Panc1 (cell line): ENCODE results near the gene ADAM12. TPM values are rescaled to one million over a fixed set of nuclear protein-coding genes. Genes with fewer than 3 reads are reported as not detected.

ENCODE experiments used
- ATAC-seq: fragments of 200-7000 bp; cut with Tn5 transposase; 2 replicates; pipeline ENCODE4 v1.9.1; 2020; ENCODE audit warnings: mild to moderate bottlenecking, moderate library complexity
- BruUV-seq: library from RNA; stranded (reverse); fragments of 400-500 nt; replicated peaks from 2 replicates; lab custom pipeline; 2021; lab: Mats Ljungman, UMichigan
- CTCF ChIA-PET: fragments of 300-600 bp; sonication (Branson Sonifier 250); formaldehyde crosslinking; loops from one replicate; lab custom pipeline; 2022; ENCODE audit warnings: antibody characterized with exemption; lab: Charles Lee
- POLR2A ChIA-PET: fragments of 300-600 bp; sonication (Branson Sonifier 250); formaldehyde crosslinking; loops from one replicate; lab custom pipeline; 2022; ENCODE audit warnings: antibody characterized with exemption; lab: Charles Lee
- DNase-seq: peaks from one replicate; pipeline ENCODE4 v3.0.0-alpha.2; 2010; ENCODE audit warnings: low read depth, low spot score
- H3K27ac ChIP-seq: 2 replicates; pipeline ENCODE4 v1.5.1; 2011; ENCODE audit warnings: mild to moderate bottlenecking, low read length, inconsistent platforms
- H3K27me3 ChIP-seq: fragments of 200-500 bp; sonication (Bioruptor generic); 2 replicates; pipeline ENCODE4 v1.6.0; 2014; ENCODE audit warnings: low read length, inconsistent platforms; ENCODE audit not compliant: control insufficient read depth, insufficient read depth
- H3K36me3 ChIP-seq: fragments of 200-500 bp; sonication (Bioruptor generic); 2 replicates; pipeline ENCODE4 v1.5.1; 2014; ENCODE audit warnings: inconsistent platforms, mild to moderate bottlenecking, low read length, moderate library complexity; ENCODE audit not compliant: control insufficient read depth, insufficient read depth
- H3K4me1 ChIP-seq: 2 replicates; pipeline ENCODE4 v1.5.1; 2011; ENCODE audit warnings: inconsistent platforms, mild to moderate bottlenecking, low read length, moderate library complexity; ENCODE audit not compliant: control insufficient read depth, insufficient read depth
- H3K4me3 ChIP-seq, 2 experiments: 2 replicates each; pipeline ENCODE4 v1.5.1; 2011 to 2012; ENCODE audit warnings: low read depth in 2 of 2, low read length in 2 of 2, mild to moderate bottlenecking in 2 of 2, inconsistent platforms in 1 of 2, moderate library complexity in 1 of 2
- H3K9me3 ChIP-seq: fragments of 200-500 bp; sonication (Bioruptor generic); 2 replicates; pipeline ENCODE4 v1.5.1; 2014; ENCODE audit warnings: low read depth, mild to moderate bottlenecking, inconsistent platforms, low read length, moderate library complexity; ENCODE audit not compliant: control insufficient read depth, insufficient read depth
- CTCF ChIP-seq: fragments of 450-650 bp; IDR thresholded peaks from 2 replicates; pipeline ENCODE4 v1.5.1; 2017; ENCODE audit warnings: mild to moderate bottlenecking
- POLR2AphosphoS5 ChIP-seq: IDR thresholded peaks from 2 replicates; pipeline ENCODE4 v1.6.1; 2012; ENCODE audit warnings: mild to moderate bottlenecking, low read depth, low read length, moderate library complexity
- REST ChIP-seq, 2 experiments: IDR thresholded peaks; 2 replicates each; pipeline ENCODE4 v1.6.1; 2011 to 2012; ENCODE audit warnings: low read depth in 2 of 2, control low read depth in 1 of 2, low read length in 1 of 2, mild to moderate bottlenecking in 1 of 2, moderate library complexity in 1 of 2; ENCODE audit not compliant: insufficient read depth in 1 of 2
- SIN3A ChIP-seq: IDR thresholded peaks from 2 replicates; pipeline ENCODE4 v1.6.1; 2012; ENCODE audit warnings: low read depth, mild to moderate bottlenecking, low read length, moderate library complexity, borderline replicate concordance; ENCODE audit not compliant: insufficient read depth
- TCF7L2 ChIP-seq: IDR thresholded peaks from 2 replicates; pipeline ENCODE4 v1.6.1; 2011; ENCODE audit warnings: mild to moderate bottlenecking, low read depth, low read length, inconsistent platforms
- in situ Hi-C: cut with HindIII; loops from 2 replicates; pipeline ENCODE4 v1.10.0; 2016; ENCODE audit warnings: low sequenced_read_pairs, low pct_unique_long_range_greater_than_20kb
- intact Hi-C: fragments of 100-400 bp; cut with micrococcal nuclease; formaldehyde crosslinking; loops from one replicate; pipeline ENCODE4 v1.10.0; 2022; ENCODE audit not compliant: unreplicated experiment
- total RNA-seq: library from RNA; stranded (reverse); gene quantifications from one replicate; pipeline ENCODE4 v1.2.1, GENCODE V29; 2021; ENCODE audit not compliant: unreplicated experiment

ADAM12 gene
- total RNA-seq, 1 experiment from 2014 or later: 0.10 TPM

GRCh38 chr10:126222736-126223511 is 165.4 kb downstream of the ADAM12 start:
- no peaks in the 10 kb centered on the region for H3K27me3 ChIP-seq
- no peak overlapping the region for H3K27ac ChIP-seq
- DNase-seq (no peak), ATAC-seq (no peak)
- no peaks in the 10 kb centered on the region for H3K4me1 ChIP-seq
- POLR2A ChIA-PET: no interaction called here
- CTCF ChIA-PET: no interaction called here
- no TSS peak for BruUV-seq
- H3K9me3 ChIP-seq: no peaks in the 10 kb centered on the region
- intact Hi-C loops: no loop called here
- in situ Hi-C loops: no loop called here
- H3K36me3 ChIP-seq: no peaks in the 10 kb centered on the region
- TF ChIP-seq POLR2AphosphoS5: no peak
- TF ChIP-seq CTCF: no peak
- TF ChIP-seq TCF7L2: no peak
- TF ChIP-seq SIN3A: no peak
- no peak for TF ChIP-seq REST (IDR thresholded peaks at IDR 0.05; ENCODE audit: insufficient read depth in 1 of 2, low read depth in 2 of 2, low read length in 1 of 2)
- no peak overlapping the region for H3K4me3 ChIP-seq

GRCh38 chr10:126221874-126222273 is 166.4 kb downstream of the ADAM12 start:
- no peaks in the 10 kb centered on the region for H3K36me3 ChIP-seq
- H3K4me3 ChIP-seq: no peak overlapping the region
- H3K27me3 ChIP-seq: no peaks in the 10 kb centered on the region
- DNase-seq: no peak
- ChIA-PET CTCF (no interaction called here), POLR2A (interaction anchor here (0.7 kb wide), 1 partner anchor 287 kb away, joined by 13 read pairs; no protein-coding TSS in a partner anchor)
- TF ChIP-seq TCF7L2 (no peak), SIN3A (no peak)
- intact Hi-C loops: no loop called here
- ATAC-seq: no peak
- no peaks in the 10 kb centered on the region for H3K9me3 ChIP-seq
- no peak overlapping the region for H3K27ac ChIP-seq
- in situ Hi-C loops: no loop called here
- no peaks in the 10 kb centered on the region for H3K4me1 ChIP-seq
- BruUV-seq: no TSS peak
